K562 (cell line): ENCODE data around the gene ZBTB16. TPM values are rescaled to one million over a fixed set of nuclear protein-coding genes. Genes with fewer than 3 reads are reported as not detected.

ENCODE experiments used
- ARID3A ChIP-seq: IDR thresholded peaks from 2 replicates; pipeline ENCODE4 v1.6.1; 2012; ENCODE audit warnings: low read depth, low read length, improper control_type of control experiment, borderline replicate concordance
- EP400 ChIP-seq: fragments of 450-650 bp; IDR thresholded peaks from 2 replicates; pipeline ENCODE4 v1.6.1; 2017; ENCODE audit warnings: antibody characterized with exemption, mild to moderate bottlenecking, moderate library complexity
- KLF13 ChIP-seq: fragments of 450-650 bp; IDR thresholded peaks from 2 replicates; pipeline ENCODE4 v1.6.1; 2016; ENCODE audit warnings: missing genetic modification characterization, low read depth, mild to moderate bottlenecking, missing compliant biosample characterization, moderate library complexity, borderline replicate concordance
- NR2C2 ChIP-seq, 2 experiments: fragments of 200-800 bp in 1 of 2; sonication (Bioruptor generic) in 1 of 2; sonication (generic) in 1 of 2; formaldehyde crosslinking in 1 of 2; IDR thresholded peaks; 2 replicates each; pipeline versions ENCODE4 v1.6.1 to v1.8.0; 2016 to 2022; ENCODE audit warnings: mild to moderate bottlenecking in 1 of 2, missing compliant biosample characterization in 1 of 2, missing genetic modification characterization in 1 of 2, missing genetic modification reagents in 1 of 2
- RAD21 ChIP-seq, 2 experiments: fragments of 250-450 bp in 1 of 2; fragments of 450-650 bp in 1 of 2; sonication (Bioruptor Pico) in 1 of 2; formaldehyde crosslinking in 1 of 2; IDR thresholded peaks in 1 of 2; conservative IDR thresholded peaks in 1 of 2; 2 replicates each; pipeline versions ENCODE4 v1.4.0 to v1.8.0; 2020 to 2022; ENCODE audit warnings: mild to moderate bottlenecking in 2 of 2, moderate library complexity in 1 of 2
- ZNF592 ChIP-seq: fragments of 450-650 bp; IDR thresholded peaks from 2 replicates; pipeline ENCODE4 v1.6.1; 2017; ENCODE audit warnings: antibody characterized with exemption, mild to moderate bottlenecking
- polyA plus RNA-seq, 8 experiments: library from polyadenylated mRNA; depleted of rRNA in 4 of 8; stranded (reverse) in 5 of 8; unstranded in 3 of 8; fragments of >200 nt; fragmentation: Nextera tagmentation in 2 of 8; fragmentation: Illumina TruSeq in 1 of 8; extraction: Ambion mirVana in 2 of 8; extraction: Trizol in 1 of 8; gene quantifications; 2 replicates each; pipeline versions ENCODE4 v1.2.1 to v1.2.3, GENCODE V29; 2011 to 2014; ENCODE audit warnings: inconsistent platforms in 1 of 8, missing spikeins in 1 of 8
- total RNA-seq, 7 experiments: library from RNA; depleted of rRNA in 6 of 7; stranded (reverse); fragments of >200 nt in 6 of 7; fragmentation: Illumina TruSeq in 2 of 7; extraction: Trizol in 2 of 7; gene quantifications; 2 replicates each; pipeline versions ENCODE4 v1.2.1 to v1.2.3, GENCODE V29; 2011 to 2021; ENCODE audit warnings: low replicate concordance in 1 of 7

ZBTB16 gene
- total and polyA plus RNA-seq, 9 of the 15 experiments (the other 6 are each of a cell fraction or from before 2014, with no cell fraction given) = 0.06 to 0.40 (median 0.24) TPM; not detected in 4

GRCh38 chr11:114251815-114252337 is 192.4 kb downstream of the ZBTB16 start (continued):
- TF ChIP-seq ZNF592 (0 out of 2 replicates have a peak, but pooled peaks have one; percentile 22), KLF13 (no peak), EP400 (peak; percentile 23; the same call in 1 of the 2 replicates), NR2C2 (CRISPR knock-in tag; IDR thresholded peaks at IDR 0.05) (no peak), NR2C2 (tag; IDR thresholded peaks at IDR 0.05) (no peak), ARID3A (no peak), RAD21 (CRISPR knock-in tag; conservative IDR thresholded peaks at IDR 0.05 in 1 of 2, IDR thresholded peaks at IDR 0.05 in 1 of 2) (peak in 1 of 2 experiments; percentile 24; a peak in 2 of 4 replicates)
